ENCODE measurements around the gene OSBPL5.

GRCh38 chr11:3164552-3165151, 458 bp downstream of the OSBPL5 start:
- TF ChIP-seq YY1 (IDR thresholded peaks at IDR 0.05; ENCODE audit: low read depth), result no peak
- TF ChIP-seq CREB1 (IDR thresholded peaks at IDR 0.05; ENCODE audit: low read depth), result no peak
- no peak for TF ChIP-seq REST (IDR thresholded peaks at IDR 0.05; ENCODE audit: low read depth)
- no peak for TF ChIP-seq NFIC (IDR thresholded peaks at IDR 0.05)
- TF ChIP-seq EGR1 (IDR thresholded peaks at IDR 0.05), result no peak

Data from Ishikawa (cell line).